CD14-positive monocyte (primary cell): Measurements from ENCODE around the gene PSMA7. TPM values are rescaled to one million over a fixed set of nuclear protein-coding genes. Genes with fewer than 3 reads are reported as not detected.

ENCODE experiments used
- DNase-seq, 3 donors: peaks; one replicate each; pipeline ENCODE4 v3.0.0-alpha.2; 2011 to 2022
- H2AFZ ChIP-seq: 2 replicates; pipeline ENCODE4 v1.6.0; 2012; ENCODE audit warnings: mild to moderate bottlenecking, low read depth, low read length, inconsistent platforms; ENCODE audit not compliant: insufficient read depth, poor library complexity, severe bottlenecking
- H3K27ac ChIP-seq, 2 donors: 1 replicate in 1 of 2; 2 replicates in 1 of 2; pipeline ENCODE4 v1.5.1; 2012 to 2013; ENCODE audit warnings: low read length in 2 of 2, control low read depth in 1 of 2, inconsistent platforms in 1 of 2, low read depth in 1 of 2, mild to moderate bottlenecking in 1 of 2
- H3K27me3 ChIP-seq, 2 donors: one replicate each; pipeline versions ENCODE4 v1.6.0 to v1.6.1; 2011 to 2013; ENCODE audit warnings: low read length in 2 of 2; ENCODE audit not compliant: control insufficient read depth in 2 of 2, insufficient read depth in 2 of 2
- H3K36me3 ChIP-seq, 2 donors: replicated peaks in 1 of 2; 1 replicate in 1 of 2; 2 replicates in 1 of 2; pipeline versions ENCODE4 v1.5.1 to v1.6.1; 2012 to 2013; ENCODE audit warnings: low read length in 2 of 2, control low read depth in 1 of 2, inconsistent platforms in 1 of 2, mild to moderate bottlenecking in 1 of 2; ENCODE audit not compliant: insufficient read depth in 2 of 2, control insufficient read depth in 1 of 2
- H3K4me1 ChIP-seq, 2 donors: 1 replicate in 1 of 2; 2 replicates in 1 of 2; pipeline versions ENCODE4 v1.5.1 to v1.6.1; 2012 to 2013; ENCODE audit warnings: low read length in 2 of 2, control low read depth in 1 of 2, inconsistent platforms in 1 of 2, mild to moderate bottlenecking in 1 of 2, moderate library complexity in 1 of 2; ENCODE audit not compliant: insufficient read depth in 2 of 2, control insufficient read depth in 1 of 2
- H3K4me2 ChIP-seq: replicated peaks from 2 replicates; pipeline ENCODE3; 2012; ENCODE audit warnings: low read length, moderate library complexity, mild to moderate bottlenecking; ENCODE audit not compliant: poor library complexity, severe bottlenecking; ENCODE audit errors: extremely low read depth
- H3K4me3 ChIP-seq, 3 experiments: fragments of 200-600 bp in 1 of 3; sonication (generic) in 1 of 3; replicated peaks in 1 of 3; 1 replicate in 2 of 3; 2 replicates in 1 of 3; pipeline ENCODE4 v1.5.1; 2011 to 2013; ENCODE audit warnings: low read length in 3 of 3, mild to moderate bottlenecking in 3 of 3, control low read depth in 2 of 3, low read depth in 2 of 3, inconsistent platforms in 1 of 3, moderate library complexity in 1 of 3
- H3K79me2 ChIP-seq: 2 replicates; pipeline ENCODE4 v1.6.0; 2012; ENCODE audit warnings: mild to moderate bottlenecking, control low read depth, inconsistent platforms, low read length, moderate library complexity; ENCODE audit not compliant: insufficient read depth
- H3K9ac ChIP-seq: 2 replicates; pipeline ENCODE4 v1.6.0; 2017; ENCODE audit warnings: low read length, mild to moderate bottlenecking; ENCODE audit not compliant: insufficient read depth, poor library complexity, severe bottlenecking
- H3K9me3 ChIP-seq, 2 donors: replicated peaks in 1 of 2; 1 replicate in 1 of 2; 2 replicates in 1 of 2; pipeline versions ENCODE4 v1.5.1 to v1.6.1; 2012 to 2013; ENCODE audit warnings: low read length in 2 of 2, control low read depth in 1 of 2; ENCODE audit not compliant: control insufficient read depth in 1 of 2, insufficient read depth in 1 of 2
- H4K20me1 ChIP-seq: 2 replicates; pipeline ENCODE4 v1.6.0; 2012; ENCODE audit warnings: mild to moderate bottlenecking, low read length, control low read depth, moderate library complexity; ENCODE audit not compliant: insufficient read depth
- H3K27ac Mint-ChIP-seq, 7 donors: one replicate each; pipeline ENCODE4 v1.8.0; 2020; ENCODE audit warnings: mild to moderate bottlenecking in 7 of 7, mixed read lengths in 7 of 7, moderate library complexity in 6 of 7, inconsistent platforms in 2 of 7
- H3K27me3 Mint-ChIP-seq, 3 donors: one replicate each; pipeline ENCODE4 v1.8.0; 2021 to 2022; ENCODE audit warnings: low read depth in 3 of 3, mild to moderate bottlenecking in 3 of 3, mixed read lengths in 3 of 3, moderate library complexity in 3 of 3, inconsistent platforms in 1 of 3
- H3K36me3 Mint-ChIP-seq, 2 donors: one replicate each; pipeline ENCODE4 v1.8.0; 2020; ENCODE audit warnings: mixed read lengths in 2 of 2, inconsistent platforms in 1 of 2, mild to moderate bottlenecking in 1 of 2
- H3K4me1 Mint-ChIP-seq: one replicate; pipeline ENCODE4 v1.8.0; 2020; ENCODE audit warnings: mild to moderate bottlenecking, mixed read lengths
- H3K4me3 Mint-ChIP-seq, 2 donors: one replicate each; pipeline ENCODE4 v1.8.0; 2020; ENCODE audit warnings: mild to moderate bottlenecking in 2 of 2, mixed read lengths in 2 of 2, moderate library complexity in 1 of 2
- H3K9me3 Mint-ChIP-seq, 7 donors: one replicate each; pipeline ENCODE4 v1.8.0; 2020 to 2022; ENCODE audit warnings: mixed read lengths in 7 of 7, mild to moderate bottlenecking in 6 of 7, moderate library complexity in 6 of 7, inconsistent platforms in 2 of 7
- CTCF ChIP-seq: fragments of 200-600 bp; IDR thresholded peaks from one replicate; pipeline ENCODE4 v1.8.0; 2022; ENCODE audit warnings: antibody characterized with exemption, mild to moderate bottlenecking
- WGBS: methylation state at CpG from one replicate; pipeline ENCODE4 v1.1.5; 2013; ENCODE audit warnings: missing lambda C conversion rate; ENCODE audit not compliant: insufficient coverage; 5-methylcytosine and 5-hydroxymethylcytosine counted together
- intact Hi-C, 2 donors: fragments of 100-400 bp; cut with micrococcal nuclease; formaldehyde crosslinking; loops; one replicate each; pipeline versions ENCODE4 v1.15.0 to v1.15.1; 2023
- polyA plus RNA-seq, 3 donors: library from polyadenylated mRNA; depleted of rRNA in 1 of 3; unstranded in 2 of 3; stranded (reverse) in 1 of 3; fragments of 300-500 nt in 2 of 3; fragments of >200 nt in 1 of 3; fragmentation: Illumina TruSeq in 2 of 3; gene quantifications; 1 replicate in 2 of 3; 2 replicates in 1 of 3; pipeline ENCODE4 v1.2.3, GENCODE V29; 2012 to 2021

The PSMA7 gene
- polyA plus RNA-seq, 3 donors: 402 to 668 (median 527) TPM

DNA sequence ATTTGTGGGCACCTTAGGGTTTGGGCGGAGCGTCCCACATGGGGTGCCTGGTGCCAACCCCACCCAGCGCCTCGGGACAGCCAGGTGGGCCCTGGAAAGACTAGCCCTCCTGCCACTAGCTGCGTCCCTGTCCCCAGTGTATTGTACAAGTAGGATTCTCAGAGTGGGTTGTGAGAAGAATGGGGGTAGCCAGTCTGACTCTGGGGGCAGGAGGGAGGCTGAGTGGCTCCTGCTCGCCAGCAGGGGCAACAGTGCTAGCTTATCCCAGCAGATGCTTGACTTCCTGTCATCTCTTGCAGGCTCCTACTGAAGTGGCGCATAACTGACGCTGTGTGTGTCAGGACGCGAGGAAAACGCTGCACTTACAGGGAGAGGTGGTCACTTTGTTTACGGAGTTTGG is 9.3 kb downstream of the PSMA7 start:
- Mint-ChIP-seq H3K27me3 (no peaks in the 10 kb centered on the region), H3K9me3 (peaks cover 0 to 3% (median 0%) of the 10 kb centered on the region in 7 donors), H3K36me3 (peaks cover 84 to 97% of the 10 kb centered on the region in 2 donors), H3K4me3 (peak overlapping the region in 1 of 2 donors; percentile 20), H3K27ac (peak overlapping the region; percentile 78 to 96 (median 91)), H3K4me1 (peaks cover 61% of the 10 kb centered on the region)
- intact Hi-C loops: no loop called here
- peaks cover 36% of the 10 kb centered on the region for H3K79me2 ChIP-seq
- 74% methylated on average over 10 of the region's 12 CpGs for WGBS
- H3K4me3 ChIP-seq: peak overlapping the region in 1 of 3 experiments; percentile 56
- H3K27ac ChIP-seq: peak overlapping the region; percentile 79 to 80
- no peaks in the 10 kb centered on the region for H3K9me3 ChIP-seq
- peaks cover 90% of the 10 kb centered on the region for H4K20me1 ChIP-seq
- no peak overlapping the region for H3K9ac ChIP-seq
- no peaks in the 10 kb centered on the region for H3K27me3 ChIP-seq
- DNase-seq: no peak
- no peak for TF ChIP-seq CTCF
- H3K4me1 ChIP-seq: peaks cover 40 to 48% of the 10 kb centered on the region in 2 donors
- peaks cover 90 to 94% of the 10 kb centered on the region in 2 donors for H3K36me3 ChIP-seq
- peak overlapping the region; percentile 62 for H3K4me2 ChIP-seq
- no peak overlapping the region for H2AFZ ChIP-seq

DNA sequence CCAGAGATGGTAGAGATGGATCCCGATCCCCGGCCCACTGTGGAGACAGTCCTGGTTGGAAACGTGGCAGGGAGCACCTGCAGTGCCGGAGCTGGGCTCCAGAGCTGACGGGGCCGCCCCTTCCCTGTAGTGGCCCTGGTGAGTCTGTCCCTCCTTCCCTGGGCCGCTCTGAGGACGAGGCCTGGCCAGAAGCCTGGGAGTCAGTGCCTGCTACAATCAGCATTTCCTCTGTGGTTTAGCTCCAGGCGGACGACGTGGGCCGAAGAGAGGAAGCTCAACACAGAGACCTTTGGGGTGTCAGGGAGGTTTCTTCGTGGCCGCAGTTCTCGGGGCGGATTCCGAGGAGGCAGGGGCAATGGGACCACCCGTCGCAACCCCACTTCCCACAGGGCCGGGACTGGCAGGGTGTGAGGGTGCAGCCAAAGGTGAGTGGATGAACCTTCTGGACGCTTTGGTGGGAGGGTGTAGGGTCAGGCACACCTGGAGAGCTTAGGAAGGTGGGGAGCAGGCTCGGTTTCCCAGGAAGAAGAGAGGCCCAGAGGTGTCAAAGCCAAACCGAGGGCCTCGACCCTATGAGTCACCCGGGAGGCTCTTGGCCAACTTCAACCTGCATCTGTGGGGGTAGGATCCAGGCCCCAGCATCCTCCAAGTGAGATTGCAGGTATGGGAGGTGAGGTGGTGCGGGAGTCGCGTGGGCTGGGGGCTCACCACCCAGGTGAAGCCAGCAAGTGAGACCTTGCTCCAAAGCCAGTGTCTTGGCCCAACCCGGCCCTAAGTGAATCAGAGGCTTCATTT is 9.9 kb downstream of the PSMA7 start:
- H2AFZ ChIP-seq: no peak overlapping the region
- peaks cover 40 to 48% of the 10 kb centered on the region in 2 donors for H3K4me1 ChIP-seq
- no peak for TF ChIP-seq CTCF
- peak overlapping the region; percentile 58 for H3K9ac ChIP-seq
- peak; percentile 30 to 34 (median 32) for DNase-seq
- peaks cover 88% of the 10 kb centered on the region for H4K20me1 ChIP-seq
- H3K4me2 ChIP-seq: peak overlapping the region; percentile 62
- H3K9me3 ChIP-seq: no peaks in the 10 kb centered on the region
- H3K4me3 Mint-ChIP-seq: peak overlapping the region; percentile 63 to 83
- peak overlapping the region; percentile 79 to 80 for H3K27ac ChIP-seq
- H3K79me2 ChIP-seq: peaks cover 32% of the 10 kb centered on the region
- H3K27ac Mint-ChIP-seq: peak overlapping the region; percentile 78 to 96 (median 93)
- H3K9me3 Mint-ChIP-seq: peaks cover 0 to 2% (median 0%) of the 10 kb centered on the region in 7 donors
- H3K4me1 Mint-ChIP-seq: peaks cover 61% of the 10 kb centered on the region
- no peaks in the 10 kb centered on the region for H3K27me3 Mint-ChIP-seq
- H3K4me3 ChIP-seq: peak overlapping the region in 1 of 3 experiments; percentile 56
- no peaks in the 10 kb centered on the region for H3K27me3 ChIP-seq
- H3K36me3 ChIP-seq: peaks cover 91 to 94% of the 10 kb centered on the region in 2 donors
- WGBS: 40% methylated on average over 25 of the region's 29 CpGs
- peaks cover 84 to 97% of the 10 kb centered on the region in 2 donors for H3K36me3 Mint-ChIP-seq
- intact Hi-C loops: no loop called here
